ENCODE results near the gene OSBP.
A peak's percentile ranks its signal among the peaks of the same experiment; 100 is the strongest.
"Not testable (repeated sequence)": the region's sequence is repeated elsewhere in the genome, so short reads cannot be mapped to it uniquely, and the experiment has no call there.

The OSBP gene, protein sequence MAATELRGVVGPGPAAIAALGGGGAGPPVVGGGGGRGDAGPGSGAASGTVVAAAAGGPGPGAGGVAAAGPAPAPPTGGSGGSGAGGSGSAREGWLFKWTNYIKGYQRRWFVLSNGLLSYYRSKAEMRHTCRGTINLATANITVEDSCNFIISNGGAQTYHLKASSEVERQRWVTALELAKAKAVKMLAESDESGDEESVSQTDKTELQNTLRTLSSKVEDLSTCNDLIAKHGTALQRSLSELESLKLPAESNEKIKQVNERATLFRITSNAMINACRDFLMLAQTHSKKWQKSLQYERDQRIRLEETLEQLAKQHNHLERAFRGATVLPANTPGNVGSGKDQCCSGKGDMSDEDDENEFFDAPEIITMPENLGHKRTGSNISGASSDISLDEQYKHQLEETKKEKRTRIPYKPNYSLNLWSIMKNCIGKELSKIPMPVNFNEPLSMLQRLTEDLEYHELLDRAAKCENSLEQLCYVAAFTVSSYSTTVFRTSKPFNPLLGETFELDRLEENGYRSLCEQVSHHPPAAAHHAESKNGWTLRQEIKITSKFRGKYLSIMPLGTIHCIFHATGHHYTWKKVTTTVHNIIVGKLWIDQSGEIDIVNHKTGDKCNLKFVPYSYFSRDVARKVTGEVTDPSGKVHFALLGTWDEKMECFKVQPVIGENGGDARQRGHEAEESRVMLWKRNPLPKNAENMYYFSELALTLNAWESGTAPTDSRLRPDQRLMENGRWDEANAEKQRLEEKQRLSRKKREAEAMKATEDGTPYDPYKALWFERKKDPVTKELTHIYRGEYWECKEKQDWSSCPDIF

DNA sequence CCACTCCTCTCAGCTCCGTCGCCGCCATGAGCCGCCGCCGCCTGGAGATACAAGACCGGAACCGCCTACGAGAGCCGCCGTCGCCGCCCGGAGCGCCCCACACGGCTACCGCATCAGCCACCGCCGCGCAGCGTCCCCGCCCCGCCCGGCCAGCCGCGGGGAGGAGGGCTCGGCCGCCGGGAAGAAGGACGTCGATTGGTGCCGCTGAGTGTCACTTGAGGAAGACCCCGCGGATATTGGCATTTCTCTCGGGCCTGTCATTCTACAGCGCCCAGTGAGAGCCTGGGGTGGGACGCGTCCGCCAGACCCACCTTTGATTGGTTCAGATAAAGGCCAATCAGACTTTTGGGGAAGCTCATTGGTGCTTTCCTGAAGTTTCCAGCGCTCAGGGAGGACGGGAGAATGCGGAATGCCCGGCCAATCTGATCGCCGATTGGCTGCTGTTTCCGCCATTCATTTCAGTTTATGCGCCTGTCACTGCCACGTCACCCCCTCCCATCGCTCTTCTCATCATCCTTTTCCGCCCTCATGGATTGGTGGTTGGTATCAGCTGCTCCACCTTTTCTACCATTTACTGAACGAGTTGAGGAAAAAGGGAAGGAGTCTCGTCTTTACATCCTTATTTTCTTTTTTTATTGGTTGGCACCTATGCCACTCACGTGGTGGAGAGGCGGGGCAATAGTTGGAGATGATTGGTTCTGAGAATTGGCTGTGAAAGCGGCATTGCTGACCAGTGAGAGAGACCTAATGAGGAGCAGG, at the start of gene OSBP:
OSBP (minus strand) TSS at position 138 of the 759 bp plus-strand sequence; CDS start at position 28, 110 bp downstream.
- peak; percentile 94 for DNase-seq (ENCODE audit: low read depth)

GRCh38 chr11:59660621-59661020, 45.0 kb upstream of the OSBP start:
- DNase-seq (ENCODE audit: low read depth) = no peak

GRCh38 chr11:59659981-59660380, 44.4 kb upstream of the OSBP start:
- no peak for DNase-seq (ENCODE audit: low read depth)

DNA sequence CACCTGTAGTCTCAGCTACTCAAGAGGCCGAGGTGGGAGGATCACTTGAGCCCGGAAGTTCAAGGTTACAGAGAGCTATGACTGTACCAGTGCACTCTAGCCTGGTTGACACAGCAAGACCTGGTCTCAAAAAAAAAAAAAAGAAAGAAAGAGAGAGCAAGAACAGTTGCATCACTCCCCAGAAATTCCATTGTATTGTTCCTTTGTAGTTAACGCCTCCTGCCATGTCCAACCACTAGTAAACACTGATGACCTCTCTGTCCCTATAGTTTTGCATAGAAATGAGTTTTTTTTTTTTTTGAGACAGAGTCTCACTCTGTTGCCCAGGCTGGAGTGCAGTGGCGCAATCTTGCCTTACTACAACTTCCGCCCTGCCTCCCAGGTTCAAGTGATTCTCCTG, 42.5 kb upstream of the OSBP start:
- no peak for DNase-seq (ENCODE audit: low read depth)

- no peak for DNase-seq (ENCODE audit: low read depth)
Observed at GRCh38 chr11:59654893-59655292, 39.3 kb upstream of the OSBP start.

DNA sequence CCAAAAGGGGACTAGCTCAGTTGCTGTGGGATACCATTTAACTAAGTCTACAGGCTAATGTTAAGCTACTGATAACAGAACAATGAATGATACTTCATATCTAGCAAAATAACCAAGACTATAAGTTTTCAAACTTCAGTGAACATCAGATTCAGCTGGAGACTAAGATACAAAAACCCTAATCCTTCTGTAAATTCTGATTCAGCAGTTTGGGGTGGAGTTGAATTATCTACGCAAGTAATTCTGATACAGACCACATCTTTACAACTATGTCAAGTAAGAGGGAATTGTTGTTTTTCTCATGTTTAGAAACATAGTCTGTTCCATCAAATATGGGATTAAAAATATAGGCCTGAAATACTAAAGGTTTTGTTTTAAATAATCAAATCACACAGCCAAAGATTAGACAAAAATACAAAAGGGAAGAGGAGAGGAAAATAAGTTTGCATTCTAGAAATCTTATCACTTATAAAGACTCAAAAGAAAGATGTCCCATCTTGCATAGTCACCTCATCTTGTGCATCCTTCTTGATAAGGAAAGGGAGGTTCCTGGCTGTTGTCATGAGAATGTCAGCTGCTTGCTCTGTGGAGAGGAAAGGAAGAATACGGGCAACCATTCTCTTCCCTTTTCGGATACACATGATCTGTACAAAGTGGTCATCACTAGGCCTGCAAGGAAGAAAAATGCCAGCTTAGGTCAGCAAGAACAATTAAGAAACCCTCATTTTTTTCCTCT, 31.8 kb upstream of the OSBP start:
- no peak for DNase-seq (ENCODE audit: low read depth)

- DNase-seq (ENCODE audit: low read depth) = no peak
Observed at GRCh38 chr11:59644528-59644927, 29.0 kb upstream of the OSBP start.

DNA sequence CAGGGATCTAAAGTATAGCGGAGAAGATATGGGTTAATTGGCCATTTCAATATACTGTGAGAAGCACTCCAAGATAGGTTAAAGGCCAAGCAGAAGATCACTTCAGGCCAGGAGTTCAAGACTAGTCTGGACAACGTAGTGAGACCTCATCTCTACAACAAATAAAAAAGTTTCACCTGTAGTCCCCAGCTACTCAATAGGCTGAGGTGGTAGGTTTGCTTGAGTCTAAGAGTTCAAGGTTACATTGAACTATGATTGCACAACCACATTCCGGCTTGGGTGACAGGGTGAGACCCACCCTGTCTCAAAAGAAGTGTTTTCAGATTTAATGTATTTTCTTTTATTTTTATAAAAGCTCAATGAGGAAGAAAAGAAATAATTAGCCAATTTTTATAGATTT, 27.8 kb upstream of the OSBP start:
- DNase-seq (ENCODE audit: low read depth) = no peak

GRCh38 chr11:59641156-59641555, 25.6 kb upstream of the OSBP start:
- DNase-seq (ENCODE audit: low read depth) = no peak

DNA sequence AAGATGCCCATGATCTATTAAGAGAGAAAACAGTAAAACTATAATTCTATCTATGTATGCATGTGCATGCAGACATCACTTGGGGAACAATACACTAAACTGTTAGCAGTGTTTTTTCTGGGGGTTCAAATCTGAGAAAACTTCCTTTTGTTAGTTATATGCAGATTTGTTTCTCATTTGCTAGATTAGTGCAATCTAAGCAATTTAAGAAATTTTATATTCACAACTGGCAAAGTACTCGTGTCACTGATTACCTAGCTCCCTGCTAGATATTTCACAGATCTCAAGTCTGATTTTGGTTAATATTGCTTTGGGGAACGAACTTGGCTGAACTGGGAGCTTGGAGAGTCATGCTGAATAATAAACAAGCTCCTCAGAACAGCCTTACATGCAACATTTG, 14.9 kb upstream of the OSBP start:
- DNase-seq (ENCODE audit: low read depth) = no peak

DNA sequence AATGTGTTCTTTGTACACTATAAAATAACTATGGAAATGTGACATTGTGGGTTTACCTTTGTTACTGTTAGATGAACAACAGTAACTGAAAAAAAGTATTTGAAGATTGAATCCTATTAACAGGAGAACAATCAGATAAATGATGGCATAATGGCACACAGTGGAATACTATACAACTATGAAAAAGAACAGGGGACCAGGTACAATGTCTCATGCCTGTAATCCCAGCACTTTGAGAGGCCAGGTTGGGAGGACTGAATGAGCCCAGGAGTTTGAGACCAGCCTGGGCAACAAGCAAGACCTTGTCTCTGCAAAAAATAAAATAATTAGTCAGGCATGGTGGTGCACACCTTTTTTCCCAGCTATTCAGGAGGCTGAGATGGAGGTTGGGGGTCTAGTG, 14.4 kb upstream of the OSBP start:
- no peak for DNase-seq (ENCODE audit: low read depth)

DNA sequence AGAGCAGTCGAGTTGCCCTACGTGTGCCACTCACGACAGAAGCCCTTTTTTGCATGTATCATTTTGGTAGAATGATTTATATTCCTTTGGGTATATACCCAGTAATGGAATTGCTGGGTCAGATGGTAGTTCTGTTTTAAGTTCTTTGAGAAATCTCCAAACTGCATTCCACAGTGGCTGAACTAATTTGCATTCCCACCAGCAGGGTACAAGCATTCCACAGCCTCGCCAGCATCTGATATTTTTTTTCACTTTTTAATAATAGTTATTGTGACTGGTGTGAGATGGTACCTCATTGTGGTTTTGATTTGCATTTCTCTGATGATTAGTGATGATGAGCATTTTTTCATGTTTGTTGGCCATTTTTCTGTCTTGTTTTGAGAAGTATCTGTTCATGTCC, 11.4 kb upstream of the OSBP start:
- not testable (repeated sequence) for DNase-seq (ENCODE audit: low read depth)

DNA sequence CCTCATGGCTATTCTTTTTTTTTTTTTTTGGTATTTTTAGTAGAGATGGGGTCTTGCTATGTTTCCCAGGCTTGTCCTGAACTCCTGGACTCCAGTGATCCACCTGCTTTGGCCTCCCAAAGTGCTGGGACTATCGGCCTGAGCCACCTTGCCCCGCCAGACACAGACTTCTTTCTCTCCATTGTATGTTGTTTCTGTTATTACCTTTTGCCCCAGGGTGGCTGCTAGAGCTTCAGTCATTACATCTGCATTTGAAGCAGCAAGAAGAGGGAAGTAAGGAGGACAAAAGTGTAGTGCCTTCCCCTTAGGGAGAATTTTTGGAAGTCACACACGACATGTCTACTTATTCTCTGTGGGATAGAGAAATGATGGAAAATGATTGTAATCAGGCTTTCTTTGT, 10.1 kb upstream of the OSBP start:
- DNase-seq (ENCODE audit: low read depth) = no peak

GRCh38 chr11:59617876-59618275, 2.3 kb upstream of the OSBP start:
- DNase-seq (ENCODE audit: low read depth) = no peak

DNA sequence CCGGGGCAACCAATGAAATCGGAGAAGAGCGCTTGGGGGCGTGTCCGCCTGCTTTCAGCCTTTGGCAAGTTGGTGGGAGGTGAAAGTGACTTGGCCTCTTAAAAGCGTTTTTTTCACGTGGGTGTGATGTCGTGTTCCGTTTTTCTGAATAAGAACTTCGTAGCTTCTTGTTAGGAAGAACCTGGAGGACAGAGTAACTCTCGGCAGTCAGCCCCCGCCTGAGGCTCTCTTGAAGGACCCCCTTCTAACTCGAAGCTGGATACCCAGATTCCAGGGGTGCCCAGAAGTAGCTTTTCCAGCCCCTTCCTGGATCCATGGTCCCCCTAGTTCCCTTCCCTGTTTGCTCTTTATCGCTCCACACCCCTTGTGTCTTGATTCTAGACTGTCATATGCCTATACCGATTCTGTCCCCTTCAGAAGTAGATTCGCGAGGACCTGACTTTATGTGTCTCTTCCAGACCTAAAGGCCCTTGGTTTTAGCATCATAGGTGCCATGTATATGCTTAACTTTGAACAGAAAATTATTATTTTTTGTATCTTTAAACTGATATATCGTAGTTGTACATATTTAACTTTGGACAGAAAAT, 915 bp upstream of the OSBP start:
- no peak for DNase-seq (ENCODE audit: low read depth)

DNA sequence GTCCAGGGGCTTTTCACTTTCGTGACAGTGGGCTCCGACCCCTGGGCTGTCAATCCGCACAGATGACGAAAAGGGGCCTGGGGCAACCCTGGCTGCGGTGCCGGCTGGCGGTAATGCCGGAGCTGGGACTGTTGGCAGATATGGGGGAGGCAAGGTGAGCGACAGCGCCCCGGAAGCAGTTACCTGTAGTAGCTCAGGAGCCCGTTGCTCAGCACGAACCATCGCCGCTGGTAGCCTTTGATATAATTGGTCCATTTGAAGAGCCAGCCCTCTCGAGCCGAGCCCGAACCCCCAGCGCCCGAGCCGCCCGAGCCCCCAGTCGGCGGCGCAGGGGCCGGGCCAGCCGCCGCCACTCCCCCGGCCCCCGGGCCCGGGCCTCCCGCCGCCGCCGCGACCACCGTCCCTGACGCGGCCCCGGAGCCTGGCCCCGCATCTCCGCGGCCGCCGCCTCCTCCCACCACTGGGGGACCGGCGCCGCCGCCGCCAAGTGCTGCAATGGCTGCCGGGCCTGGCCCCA, 396 bp downstream of the OSBP start:
- DNase-seq (ENCODE audit: low read depth) = no peak

- DNase-seq (ENCODE audit: low read depth) = no peak
Observed at GRCh38 chr11:59614277-59615119, 1.1 kb downstream of the OSBP start.

DNA sequence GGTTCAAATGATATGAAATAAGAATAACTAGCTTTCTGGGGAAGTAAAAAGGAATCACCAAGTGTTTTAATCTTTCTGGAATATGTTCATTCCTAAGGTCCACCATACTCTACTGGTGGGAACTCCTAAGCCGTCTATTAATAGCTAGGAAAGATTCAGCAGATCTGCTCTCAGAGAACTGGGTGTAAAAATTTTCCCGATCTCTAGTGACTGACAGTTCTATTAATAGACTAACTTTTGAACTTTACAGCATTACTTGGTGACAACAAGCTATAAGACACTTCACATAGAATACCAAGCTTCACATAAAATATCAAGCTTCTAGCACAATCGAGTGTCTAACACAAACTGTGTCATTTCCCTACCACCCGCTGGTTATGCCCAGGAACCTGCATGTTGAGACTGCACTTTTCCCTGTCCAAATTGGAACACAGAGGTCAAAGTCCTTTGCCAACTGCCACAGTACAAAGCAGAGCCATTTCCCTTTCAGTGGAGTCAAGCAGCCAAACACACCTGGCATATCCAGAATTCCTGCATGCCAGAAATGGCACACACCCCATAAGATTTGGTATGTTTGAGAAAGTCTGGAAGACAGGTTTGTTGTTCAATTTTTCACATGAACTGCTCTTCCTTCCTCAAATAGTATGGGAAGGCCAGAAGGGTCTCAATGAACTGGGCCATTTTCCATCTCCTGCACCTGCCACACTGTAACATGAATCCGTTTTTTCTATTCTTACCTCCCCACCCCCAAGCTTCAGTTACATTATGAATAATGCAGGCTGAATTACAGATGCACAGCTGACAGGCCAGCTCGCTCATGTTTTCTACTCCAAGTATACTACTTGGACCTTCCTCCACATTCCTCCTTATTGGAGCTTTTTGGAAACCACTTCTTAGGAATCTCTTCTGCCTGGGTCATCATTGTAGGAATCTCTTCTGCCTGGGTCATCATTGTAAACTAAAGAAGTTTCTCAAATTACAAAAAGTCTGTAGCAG, 3.7 kb downstream of the OSBP start:
- DNase-seq (ENCODE audit: low read depth) = no peak

DNA sequence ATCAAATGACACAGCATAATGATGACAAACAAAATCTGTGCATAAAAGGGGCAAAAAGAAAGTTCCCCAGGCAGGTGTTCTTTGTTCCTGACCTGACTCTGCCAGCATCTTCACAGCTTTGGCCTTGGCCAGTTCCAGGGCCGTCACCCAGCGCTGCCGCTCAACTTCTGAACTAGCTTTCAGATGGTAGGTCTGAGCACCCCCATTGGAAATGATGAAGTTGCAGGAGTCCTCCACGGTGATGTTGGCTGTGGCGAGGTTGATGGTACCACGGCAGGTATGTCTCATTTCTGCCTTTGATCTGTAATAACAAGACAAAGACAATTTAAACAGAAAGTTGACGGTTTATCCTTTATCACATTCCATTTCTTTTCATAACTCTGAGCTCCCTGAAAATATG, 5.3 kb downstream of the OSBP start:
- DNase-seq (ENCODE audit: low read depth) = no peak

All from stimulated activated CD8-positive, alpha-beta memory T cell treated with anti-CD3 and anti-CD28 coated beads, Interleukin-7, amount 100 ng/mL, for 24 hours (primary cell).